Activated CD4-positive, alpha-beta T cell treated with anti-CD3 and anti-CD28 coated beads, Interleukin-2, amount 10 ng/mL, durations not matched to agents 7 days and 5 days (primary cell): ENCODE data around the gene TRIM23. TPM values are rescaled to one million over a fixed set of nuclear protein-coding genes. Genes with fewer than 3 reads are reported as not detected.
"Not testable (repeated sequence)": the region's sequence is repeated elsewhere in the genome, so short reads cannot be mapped to it uniquely, and the experiment has no call there.

Source experiments
- CTCF ChIA-PET: fragments of 350-600 bp; sonication (Branson Sonifier 250); formaldehyde crosslinking; loops from one replicate; lab custom pipeline; 2021; ENCODE audit warnings: antibody characterized with exemption; lab: Charles Lee
- POLR2A ChIA-PET: fragments of 350-600 bp; sonication (Branson Sonifier 250); formaldehyde crosslinking; loops from one replicate; lab custom pipeline; 2021; ENCODE audit warnings: antibody characterized with exemption; lab: Charles Lee
- DNase-seq: peaks from one replicate; pipeline ENCODE4 v3.0.0-alpha.2; 2020
- H3K27ac Mint-ChIP-seq: one replicate; pipeline ENCODE4 v1.8.0; 2021; ENCODE audit warnings: mild to moderate bottlenecking, moderate library complexity, mixed read lengths
- H3K27me3 Mint-ChIP-seq: one replicate; pipeline ENCODE4 v1.8.0; 2021; ENCODE audit warnings: mixed read lengths
- H3K36me3 Mint-ChIP-seq: one replicate; pipeline ENCODE4 v1.8.0; 2021; ENCODE audit warnings: low read depth, mixed read lengths
- H3K4me1 Mint-ChIP-seq: one replicate; pipeline ENCODE4 v1.8.0; 2021; ENCODE audit warnings: mixed read lengths
- H3K4me3 Mint-ChIP-seq: one replicate; pipeline ENCODE4 v1.8.0; 2021; ENCODE audit warnings: mild to moderate bottlenecking, moderate library complexity, mixed read lengths
- H3K9me3 Mint-ChIP-seq: one replicate; pipeline ENCODE4 v1.8.0; 2021; ENCODE audit warnings: mixed read lengths
- total RNA-seq, 2 experiments: library from RNA; stranded (reverse); gene quantifications; one replicate each; pipeline ENCODE4 v1.2.3, GENCODE V29; 2021

TRIM23 gene
- total RNA-seq, 2 experiments from 2014 or later: 7.9 to 9.6 TPM

GRCh38 chr5:65623482-65623881, 651 bp downstream of the TRIM23 start:
- Mint-ChIP-seq H3K36me3 (peaks cover 7% of the 10 kb centered on the region), H3K27me3 (no peaks in the 10 kb centered on the region), H3K4me3 (peak overlapping the region; percentile 97), H3K9me3 (no peaks in the 10 kb centered on the region), H3K27ac (peak overlapping the region; percentile 99), H3K4me1 (peaks cover 40% of the 10 kb centered on the region)
- no peak for DNase-seq
- ChIA-PET POLR2A (interaction anchor here (0.5 to 0.6 kb wide), 3 partner anchors 79 to 274 kb away, joined by 3 to 8 read pairs (median 3); no protein-coding TSS in a partner anchor), CTCF (interaction anchor here (1.2 to 1.4 kb wide), 2 partner anchors 9 to 62 kb away, joined by 3 read pairs; no protein-coding TSS in a partner anchor)

- DNase-seq, H3K36me3 Mint-ChIP-seq, H3K9me3 Mint-ChIP-seq, H3K4me3 Mint-ChIP-seq, CTCF ChIA-PET, POLR2A ChIA-PET, H3K27me3 Mint-ChIP-seq, H3K27ac Mint-ChIP-seq: not testable (repeated sequence)
- peaks cover 31% of the 10 kb centered on the region for H3K4me1 Mint-ChIP-seq
Observed at GRCh38 chr5:65621961-65622360, 2.2 kb downstream of the TRIM23 start.

GRCh38 chr5:65620021-65620420, 4.1 kb downstream of the TRIM23 start:
- ChIA-PET POLR2A (interaction anchor here (0.5 kb wide), 1 partner anchor 9 kb away, joined by 3 read pairs; no protein-coding TSS in a partner anchor), CTCF (interaction anchor here (0.5 kb wide), 1 partner anchor 21 kb away, joined by 3 read pairs; no protein-coding TSS in a partner anchor)
- Mint-ChIP-seq H3K4me1 (peaks cover 19% of the 10 kb centered on the region), H3K4me3 (no peak overlapping the region), H3K36me3 (peaks cover 8% of the 10 kb centered on the region), H3K27ac (no peak overlapping the region), H3K27me3 (no peaks in the 10 kb centered on the region), H3K9me3 (no peaks in the 10 kb centered on the region)
- no peak for DNase-seq

- Mint-ChIP-seq H3K36me3 (peaks cover 43% of the 10 kb centered on the region), H3K4me1 (no peaks in the 10 kb centered on the region), H3K4me3 (no peak overlapping the region), H3K27ac (no peak overlapping the region), H3K9me3 (no peaks in the 10 kb centered on the region), H3K27me3 (no peaks in the 10 kb centered on the region)
- DNase-seq: no peak
- POLR2A ChIA-PET: no interaction called here
- CTCF ChIA-PET: interaction anchor here (1.1 kb wide), 1 partner anchor 62 kb away, joined by 3 read pairs; no protein-coding TSS in a partner anchor
Observed at GRCh38 chr5:65612298-65612907, 11.7 kb downstream of the TRIM23 start.

GRCh38 chr5:65611524-65611923, 12.6 kb downstream of the TRIM23 start:
- Mint-ChIP-seq H3K9me3 (no peaks in the 10 kb centered on the region), H3K36me3 (peaks cover 49% of the 10 kb centered on the region), H3K27ac (no peak overlapping the region), H3K4me3 (no peak overlapping the region), H3K4me1 (no peaks in the 10 kb centered on the region), H3K27me3 (no peaks in the 10 kb centered on the region)
- POLR2A ChIA-PET: no interaction called here
- no peak for DNase-seq
- CTCF ChIA-PET: interaction anchor here (0.7 to 1.1 kb wide), 2 partner anchors 62 kb away, joined by 3 read pairs; no protein-coding TSS in a partner anchor

GRCh38 chr5:65601761-65602160, 22.4 kb downstream of the TRIM23 start:
- DNase-seq, H3K27ac Mint-ChIP-seq, H3K4me3 Mint-ChIP-seq, H3K4me1 Mint-ChIP-seq, H3K27me3 Mint-ChIP-seq, POLR2A ChIA-PET: not testable (repeated sequence)
- CTCF ChIA-PET: interaction anchor here (0.6 kb wide), 1 partner anchor 721 kb away, joined by 3 read pairs; no protein-coding TSS in a partner anchor
- Mint-ChIP-seq H3K36me3 (peaks cover 72% of the 10 kb centered on the region), H3K9me3 (peaks cover 23% of the 10 kb centered on the region)

GRCh38 chr5:65588694-65589093, 35.4 kb downstream of the TRIM23 start:
- Mint-ChIP-seq H3K4me1 (no peaks in the 10 kb centered on the region), H3K27ac (no peak overlapping the region), H3K9me3 (no peaks in the 10 kb centered on the region), H3K4me3 (no peak overlapping the region), H3K27me3 (no peaks in the 10 kb centered on the region), H3K36me3 (peaks cover 32% of the 10 kb centered on the region)
- ChIA-PET CTCF (interaction anchor here (0.6 kb wide), 1 partner anchor 464 kb away, joined by 3 read pairs; no protein-coding TSS in a partner anchor), POLR2A (no interaction called here)
- DNase-seq: no peak

- CTCF ChIA-PET: interaction anchor here (1.6 kb wide), 1 partner anchor 14 kb away, joined by 4 read pairs; the partner anchor contains the start of genes CENPK and PPWD1
- POLR2A ChIA-PET: no interaction called here
- peaks cover 53% of the 10 kb centered on the region for H3K36me3 Mint-ChIP-seq
- H3K4me3 Mint-ChIP-seq: no peak overlapping the region
- no peaks in the 10 kb centered on the region for H3K9me3 Mint-ChIP-seq
- no peaks in the 10 kb centered on the region for H3K27me3 Mint-ChIP-seq
- no peak for DNase-seq
- H3K27ac Mint-ChIP-seq: no peak overlapping the region
- peaks cover 16% of the 10 kb centered on the region for H3K4me1 Mint-ChIP-seq
Observed at GRCh38 chr5:65577141-65577540, 47.0 kb downstream of the TRIM23 start.

GRCh38 chr5:65570598-65571226, 53.4 kb downstream of the TRIM23 start:
- CTCF ChIA-PET: interaction anchor here (0.6 kb wide), 1 partner anchor 211 kb away, joined by 3 read pairs; no protein-coding TSS in a partner anchor
- H3K27me3 Mint-ChIP-seq: no peaks in the 10 kb centered on the region
- H3K36me3 Mint-ChIP-seq: peaks cover 38% of the 10 kb centered on the region
- H3K4me3 Mint-ChIP-seq: no peak overlapping the region
- peaks cover 26% of the 10 kb centered on the region for H3K4me1 Mint-ChIP-seq
- no peaks in the 10 kb centered on the region for H3K9me3 Mint-ChIP-seq
- H3K27ac Mint-ChIP-seq: no peak overlapping the region
- DNase-seq: no peak
- POLR2A ChIA-PET: no interaction called here

GRCh38 chr5:65566505-65566904, 57.6 kb downstream of the TRIM23 start:
- Mint-ChIP-seq H3K27ac (no peak overlapping the region), H3K9me3 (no peaks in the 10 kb centered on the region), H3K36me3 (peaks cover 27% of the 10 kb centered on the region), H3K4me3 (no peak overlapping the region), H3K4me1 (peaks cover 45% of the 10 kb centered on the region), H3K27me3 (no peaks in the 10 kb centered on the region)
- ChIA-PET CTCF (interaction anchor here (1.1 kb wide), 1 partner anchor 16 kb away, joined by 3 read pairs; no protein-coding TSS in a partner anchor), POLR2A (no interaction called here)
- DNase-seq: no peak

- POLR2A ChIA-PET: no interaction called here
- Mint-ChIP-seq H3K36me3 (peaks cover 39% of the 10 kb centered on the region), H3K9me3 (no peaks in the 10 kb centered on the region), H3K27ac (peak overlapping the region; percentile 98), H3K4me3 (peak overlapping the region; percentile 93), H3K27me3 (no peaks in the 10 kb centered on the region), H3K4me1 (peaks cover 58% of the 10 kb centered on the region)
- CTCF ChIA-PET: interaction anchor here (0.7 to 1.2 kb wide), 2 partner anchors 13 to 80 kb away, joined by 3 to 4 read pairs; no protein-coding TSS in a partner anchor
- DNase-seq: no peak
Observed at GRCh38 chr5:65563777-65564176, 60.4 kb downstream of the TRIM23 start.

GRCh38 chr5:65562731-65563701, 61.1 kb downstream of the TRIM23 start, which contains the start of the genes CENPK and PPWD1:
TSS of gene CENPK (minus strand) at chr5:65563168. CDS start at chr5:65554907, 8,261 bp downstream.
TSS of gene PPWD1 (plus strand) at chr5:65563296. CDS start at chr5:65563311, 15 bp downstream.
- ChIA-PET POLR2A (interaction anchor here (1.3 kb wide), 1 partner anchor 80 kb away, joined by 6 read pairs; the partner anchor contains the start of gene ADAMTS6), CTCF (interaction anchor here (0.8 to 1.5 kb wide), 7 partner anchors 11 to 44 kb away, joined by 3 to 5 read pairs (median 3); no protein-coding TSS in a partner anchor)
- Mint-ChIP-seq H3K27me3 (no peaks in the 10 kb centered on the region), H3K4me3 (peak within 1 kb of the TSS; percentile 93), H3K36me3 (peaks cover 47% of the 10 kb centered on the region), H3K27ac (peak within 1 kb of the TSS; percentile 98), H3K9me3 (no peaks in the 10 kb centered on the region), H3K4me1 (peaks cover 62% of the 10 kb centered on the region)
- peak; percentile 98 for DNase-seq
